K562 (cell line): ENCODE results near the gene PACSIN1. TPM values are rescaled to one million over a fixed set of nuclear protein-coding genes. Genes with fewer than 3 reads are reported as not detected.

Experiments used
- ARHGAP35 ChIP-seq: fragments of 450-650 bp; IDR thresholded peaks from 2 replicates; pipeline ENCODE4 v1.6.1; 2018; ENCODE audit not compliant: partially characterized antibody
- CBX2 ChIP-seq: fragments of 200-600 bp; sonication (generic); IDR thresholded peaks from one replicate; pipeline ENCODE4 v1.6.1; 2012; ENCODE audit warnings: mild to moderate bottlenecking, low read length, inconsistent platforms; ENCODE audit not compliant: insufficient read depth, poor library complexity, severe bottlenecking
- CREM ChIP-seq: IDR thresholded peaks from 2 replicates; pipeline ENCODE4 v1.6.1; 2014; ENCODE audit warnings: antibody characterized with exemption, low read depth
- DPF2 ChIP-seq: fragments of 450-650 bp; IDR thresholded peaks from 2 replicates; pipeline ENCODE4 v1.6.1; 2016
- ELF2 ChIP-seq: fragments of 250-450 bp; sonication (Bioruptor Pico); IDR thresholded peaks from 2 replicates; pipeline ENCODE4 v1.5.0; 2021; ENCODE audit warnings: mild to moderate bottlenecking
- ETS2 ChIP-seq: IDR thresholded peaks from 2 replicates; pipeline ENCODE4 v1.6.1; 2016; ENCODE audit warnings: borderline replicate concordance, missing genetic modification characterization, mild to moderate bottlenecking, moderate library complexity, missing compliant biosample characterization; ENCODE audit not compliant: poor library complexity, severe bottlenecking
- HNRNPH1 ChIP-seq: fragments of 200-400 bp; formaldehyde crosslinking; optimal IDR thresholded peaks from 2 replicates; pipeline ENCODE3; 2017; ENCODE audit warnings: low read depth, mild to moderate bottlenecking, low read length, moderate library complexity
- JUN ChIP-seq, 2 experiments: sonication (generic) in 1 of 2; formaldehyde crosslinking in 1 of 2; IDR thresholded peaks; 2 replicates each; pipeline versions ENCODE4 v1.6.1 to v1.8.0; 2012 to 2022; ENCODE audit warnings: borderline replicate concordance in 2 of 2, mild to moderate bottlenecking in 2 of 2, improper control_type of control experiment in 1 of 2, low read depth in 1 of 2, low read length in 1 of 2, missing genetic modification reagents in 1 of 2
- KAT2B ChIP-seq: IDR thresholded peaks from one replicate; pipeline ENCODE4 v1.6.1; 2012; ENCODE audit warnings: low read depth, mild to moderate bottlenecking, control low read depth, inconsistent platforms, low read length, moderate library complexity
- LCOR ChIP-seq: sonication (generic); formaldehyde crosslinking; IDR thresholded peaks from 2 replicates; pipeline ENCODE4 v1.8.0; 2022; ENCODE audit warnings: mild to moderate bottlenecking, missing genetic modification reagents
- NR1H2 ChIP-seq: sonication (generic); formaldehyde crosslinking; IDR thresholded peaks from 2 replicates; pipeline ENCODE4 v1.4.0; 2020; ENCODE audit warnings: mild to moderate bottlenecking, missing genetic modification reagents
- OTX1 ChIP-seq: fragments of 450-650 bp; formaldehyde crosslinking; IDR thresholded peaks from 2 replicates; pipeline ENCODE4 v1.4.0; 2022; ENCODE audit warnings: mild to moderate bottlenecking
- POLR2A ChIP-seq: fragments of 450-650 bp; conservative IDR thresholded peaks from 2 replicates; pipeline ENCODE4 v1.6.1; 2016
- PTTG1 ChIP-seq: fragments of 450-650 bp; IDR thresholded peaks from 2 replicates; pipeline ENCODE4 v1.6.1; 2016; ENCODE audit warnings: low read depth, mild to moderate bottlenecking, missing genetic modification characterization, missing compliant biosample characterization
- ZNF23 ChIP-seq: fragments of 250-450 bp; sonication (Bioruptor Pico); IDR thresholded peaks from 2 replicates; pipeline ENCODE4 v1.4.0; 2020; ENCODE audit warnings: mild to moderate bottlenecking
- ZNF431 ChIP-seq: sonication (generic); formaldehyde crosslinking; IDR thresholded peaks from 2 replicates; pipeline ENCODE4 v1.8.0; 2022; ENCODE audit warnings: mild to moderate bottlenecking, missing genetic modification reagents
- ZNF76 ChIP-seq: fragments of 250-450 bp; sonication (Bioruptor Pico); IDR thresholded peaks from 2 replicates; pipeline ENCODE4 v1.4.0; 2020; ENCODE audit warnings: mild to moderate bottlenecking, moderate library complexity, borderline replicate concordance
- ZZZ3 ChIP-seq: fragments of 450-650 bp; IDR thresholded peaks from 2 replicates; pipeline ENCODE4 v1.6.1; 2016; ENCODE audit warnings: antibody characterized with exemption, mild to moderate bottlenecking, moderate library complexity
- polyA plus RNA-seq, 8 experiments: library from polyadenylated mRNA; depleted of rRNA in 4 of 8; stranded (reverse) in 5 of 8; unstranded in 3 of 8; fragments of >200 nt; fragmentation: Nextera tagmentation in 2 of 8; fragmentation: Illumina TruSeq in 1 of 8; extraction: Ambion mirVana in 2 of 8; extraction: Trizol in 1 of 8; gene quantifications; 2 replicates each; pipeline versions ENCODE4 v1.2.1 to v1.2.3, GENCODE V29; 2011 to 2014; ENCODE audit warnings: inconsistent platforms in 1 of 8, missing spikeins in 1 of 8
- total RNA-seq, 7 experiments: library from RNA; depleted of rRNA in 6 of 7; stranded (reverse); fragments of >200 nt in 6 of 7; fragmentation: Illumina TruSeq in 2 of 7; extraction: Trizol in 2 of 7; gene quantifications; 2 replicates each; pipeline versions ENCODE4 v1.2.1 to v1.2.3, GENCODE V29; 2011 to 2021; ENCODE audit warnings: low replicate concordance in 1 of 7
- TF ChIP-seq, protein P1 (sequence below): fragments of 450-650 bp; IDR thresholded peaks from 2 replicates; pipeline ENCODE4 v1.6.1; 2018; ENCODE audit warnings: mild to moderate bottlenecking, low read depth; ENCODE audit not compliant: partially characterized antibody
- TF ChIP-seq, protein P2 (sequence below): fragments of 250-450 bp; sonication (Bioruptor Pico); IDR thresholded peaks from 2 replicates; pipeline ENCODE4 v1.9.0; 2021; ENCODE audit warnings: mild to moderate bottlenecking
- TF ChIP-seq, protein P3 (sequence below): fragments of 450-650 bp; formaldehyde crosslinking; conservative IDR thresholded peaks from 2 replicates; pipeline ENCODE4 v1.4.0; 2022; ENCODE audit warnings: mild to moderate bottlenecking, missing genetic modification characterization
- TF ChIP-seq, protein P4 (sequence below): fragments of 250-450 bp; sonication (Bioruptor Pico); IDR thresholded peaks from 2 replicates; pipeline ENCODE4 v1.8.0; 2022; ENCODE audit warnings: moderate library complexity, mild to moderate bottlenecking, inconsistent platforms
- TF ChIP-seq, protein P5 (sequence below): fragments of 250-450 bp; sonication (Bioruptor Pico); IDR thresholded peaks from 2 replicates; pipeline ENCODE4 v1.5.0; 2021

The PACSIN1 gene
- total and polyA plus RNA-seq, 9 of the 15 experiments (the other 6 are each of a cell fraction or from before 2014, with no cell fraction given): 0.01 to 1.7 (median 0.45) TPM

DNA sequence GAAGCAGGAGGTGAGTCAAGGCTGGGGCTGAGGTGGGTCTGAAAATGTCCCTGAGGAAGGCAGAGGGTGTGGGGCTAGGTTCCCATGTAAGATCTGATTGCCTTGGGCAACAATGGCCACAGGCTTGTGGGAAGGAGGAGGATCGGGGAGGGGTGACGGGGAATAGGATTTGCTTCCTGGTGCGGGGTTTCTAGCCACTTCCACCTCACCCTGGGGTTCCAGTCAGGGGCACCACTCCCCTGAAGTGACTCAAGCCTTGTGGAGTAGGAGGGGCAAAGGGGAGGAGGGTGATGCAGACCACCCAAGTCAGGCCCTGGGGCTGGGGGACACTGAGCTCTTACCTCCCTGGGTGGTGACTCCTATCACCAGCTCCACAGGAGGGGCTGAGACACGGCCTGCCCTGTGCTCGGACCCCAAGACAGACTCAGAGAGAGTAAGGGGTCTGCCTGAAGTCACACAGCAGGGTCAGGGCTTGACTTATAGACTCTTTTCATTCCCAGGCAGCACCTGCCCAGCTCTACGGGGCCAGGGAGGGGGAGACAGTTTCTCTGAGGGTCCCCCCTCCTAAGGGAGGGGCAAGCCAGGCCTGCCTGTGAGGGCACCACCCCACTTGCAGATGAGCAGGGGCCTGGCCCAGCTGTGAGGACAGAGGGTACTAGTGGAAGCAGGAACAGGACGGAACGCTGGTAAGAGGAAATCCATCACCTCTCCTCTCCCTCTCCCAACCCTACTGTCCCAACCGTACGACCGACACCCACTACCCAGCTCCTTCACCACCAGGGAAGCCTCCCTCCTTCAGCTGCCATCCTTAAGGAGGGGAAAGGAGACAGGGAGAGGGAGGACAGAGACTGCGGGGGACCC lies 102.7 kb downstream of the PACSIN1 start (continued):
- TF ChIP-seq, protein P1, sequence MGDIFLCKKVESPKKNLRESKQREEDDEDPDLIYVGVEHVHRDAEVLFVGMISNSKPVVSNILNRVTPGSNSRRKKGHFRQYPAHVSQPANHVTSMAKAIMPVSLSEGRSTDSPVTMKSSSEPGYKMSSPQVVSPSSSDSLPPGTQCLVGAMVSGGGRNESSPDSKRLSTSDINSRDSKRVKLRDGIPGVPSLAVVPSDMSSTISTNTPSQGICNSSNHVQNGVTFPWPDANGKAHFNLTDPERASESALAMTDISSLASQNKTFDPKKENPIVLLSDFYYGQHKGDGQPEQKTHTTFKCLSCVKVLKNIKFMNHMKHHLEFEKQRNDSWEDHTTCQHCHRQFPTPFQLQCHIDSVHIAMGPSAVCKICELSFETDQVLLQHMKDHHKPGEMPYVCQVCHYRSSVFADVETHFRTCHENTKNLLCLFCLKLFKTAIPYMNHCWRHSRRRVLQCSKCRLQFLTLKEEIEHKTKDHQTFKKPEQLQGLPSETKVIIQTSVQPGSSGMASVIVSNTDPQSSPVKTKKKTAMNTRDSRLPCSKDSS: no peak
- TF ChIP-seq ELF2 (CRISPR knock-in tag) (no peak), ZNF23 (CRISPR knock-in tag) (no peak), OTX1 (CRISPR knock-in tag) (no peak), KAT2B (no peak), ZNF76 (CRISPR knock-in tag) (no peak), PTTG1 (tag) (no peak), HNRNPH1 (no peak), ETS2 (tag) (no peak), ZZZ3 (no peak), DPF2 (0 out of 2 replicates have a peak, but pooled peaks have one; percentile 37), ZNF431 (CRISPR knock-in tag) (no peak), NR1H2 (CRISPR knock-in tag) (no peak), CBX2 (no peak), POLR2A (no peak), JUN (IDR thresholded peaks at IDR 0.05; ENCODE audit: borderline replicate concordance, low read depth, low read length) (no peak), JUN (CRISPR knock-in tag; IDR thresholded peaks at IDR 0.05; ENCODE audit: borderline replicate concordance) (no peak), CREM (no peak), ARHGAP35 (no peak), LCOR (CRISPR knock-in tag) (no peak)
- TF ChIP-seq, protein P2, sequence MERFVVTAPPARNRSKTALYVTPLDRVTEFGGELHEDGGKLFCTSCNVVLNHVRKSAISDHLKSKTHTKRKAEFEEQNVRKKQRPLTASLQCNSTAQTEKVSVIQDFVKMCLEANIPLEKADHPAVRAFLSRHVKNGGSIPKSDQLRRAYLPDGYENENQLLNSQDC (CRISPR knock-in tag): no peak
- TF ChIP-seq, protein P3, sequence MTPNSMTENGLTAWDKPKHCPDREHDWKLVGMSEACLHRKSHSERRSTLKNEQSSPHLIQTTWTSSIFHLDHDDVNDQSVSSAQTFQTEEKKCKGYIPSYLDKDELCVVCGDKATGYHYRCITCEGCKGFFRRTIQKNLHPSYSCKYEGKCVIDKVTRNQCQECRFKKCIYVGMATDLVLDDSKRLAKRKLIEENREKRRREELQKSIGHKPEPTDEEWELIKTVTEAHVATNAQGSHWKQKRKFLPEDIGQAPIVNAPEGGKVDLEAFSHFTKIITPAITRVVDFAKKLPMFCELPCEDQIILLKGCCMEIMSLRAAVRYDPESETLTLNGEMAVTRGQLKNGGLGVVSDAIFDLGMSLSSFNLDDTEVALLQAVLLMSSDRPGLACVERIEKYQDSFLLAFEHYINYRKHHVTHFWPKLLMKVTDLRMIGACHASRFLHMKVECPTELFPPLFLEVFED (CRISPR knock-in tag): 0 out of 2 replicates have a peak, but pooled peaks have one; percentile 43
- TF ChIP-seq, protein P4, sequence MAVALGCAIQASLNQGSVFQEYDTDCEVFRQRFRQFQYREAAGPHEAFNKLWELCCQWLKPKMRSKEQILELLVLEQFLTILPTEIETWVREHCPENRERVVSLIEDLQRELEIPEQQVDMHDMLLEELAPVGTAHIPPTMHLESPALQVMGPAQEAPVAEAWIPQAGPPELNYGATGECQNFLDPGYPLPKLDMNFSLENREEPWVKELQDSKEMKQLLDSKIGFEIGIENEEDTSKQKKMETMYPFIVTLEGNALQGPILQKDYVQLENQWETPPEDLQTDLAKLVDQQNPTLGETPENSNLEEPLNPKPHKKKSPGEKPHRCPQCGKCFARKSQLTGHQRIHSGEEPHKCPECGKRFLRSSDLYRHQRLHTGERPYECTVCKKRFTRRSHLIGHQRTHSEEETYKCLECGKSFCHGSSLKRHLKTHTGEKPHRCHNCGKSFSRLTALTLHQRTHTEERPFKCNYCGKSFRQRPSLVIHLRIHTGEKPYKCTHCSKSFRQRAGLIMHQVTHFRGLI (CRISPR knock-in tag): no peak
- TF ChIP-seq, protein P5, sequence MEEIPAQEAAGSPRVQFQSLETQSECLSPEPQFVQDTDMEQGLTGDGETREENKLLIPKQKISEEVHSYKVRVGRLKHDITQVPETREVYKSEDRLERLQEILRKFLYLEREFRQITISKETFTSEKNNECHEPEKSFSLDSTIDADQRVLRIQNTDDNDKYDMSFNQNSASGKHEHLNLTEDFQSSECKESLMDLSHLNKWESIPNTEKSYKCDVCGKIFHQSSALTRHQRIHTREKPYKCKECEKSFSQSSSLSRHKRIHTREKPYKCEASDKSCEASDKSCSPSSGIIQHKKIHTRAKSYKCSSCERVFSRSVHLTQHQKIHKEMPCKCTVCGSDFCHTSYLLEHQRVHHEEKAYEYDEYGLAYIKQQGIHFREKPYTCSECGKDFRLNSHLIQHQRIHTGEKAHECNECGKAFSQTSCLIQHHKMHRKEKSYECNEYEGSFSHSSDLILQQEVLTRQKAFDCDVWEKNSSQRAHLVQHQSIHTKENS (CRISPR knock-in tag): no peak
